GM12874 (cell line): Measurements from ENCODE around the gene ABCA3.

ENCODE experiments used
- TF ChIP-seq, protein P1 (sequence below): IDR thresholded peaks from 2 replicates; pipeline ENCODE4 v1.5.1; 2011; ENCODE audit warnings: low read depth, mild to moderate bottlenecking, control low read depth, low read length, moderate library complexity; ENCODE audit not compliant: insufficient read depth

ABCA3 gene

DNA sequence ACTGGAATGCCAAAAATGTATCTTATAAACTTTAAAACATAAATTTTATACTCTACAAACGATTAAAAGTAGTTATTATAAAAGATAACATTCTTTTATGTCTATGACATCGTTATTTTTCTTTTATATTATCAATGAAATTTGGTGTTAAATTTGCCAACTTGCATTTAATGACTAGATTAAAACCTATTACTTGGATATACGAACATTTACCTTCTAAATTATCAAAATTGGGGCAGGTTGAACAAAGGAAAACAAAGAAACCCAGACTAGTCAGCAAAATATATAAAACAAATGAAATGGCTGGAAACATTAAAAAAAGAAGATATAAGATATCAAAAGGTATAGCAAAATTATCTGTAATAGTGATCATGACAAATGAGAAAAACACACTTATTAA, 34.1 kb upstream of the ABCA3 start:
- TF ChIP-seq, protein P1, sequence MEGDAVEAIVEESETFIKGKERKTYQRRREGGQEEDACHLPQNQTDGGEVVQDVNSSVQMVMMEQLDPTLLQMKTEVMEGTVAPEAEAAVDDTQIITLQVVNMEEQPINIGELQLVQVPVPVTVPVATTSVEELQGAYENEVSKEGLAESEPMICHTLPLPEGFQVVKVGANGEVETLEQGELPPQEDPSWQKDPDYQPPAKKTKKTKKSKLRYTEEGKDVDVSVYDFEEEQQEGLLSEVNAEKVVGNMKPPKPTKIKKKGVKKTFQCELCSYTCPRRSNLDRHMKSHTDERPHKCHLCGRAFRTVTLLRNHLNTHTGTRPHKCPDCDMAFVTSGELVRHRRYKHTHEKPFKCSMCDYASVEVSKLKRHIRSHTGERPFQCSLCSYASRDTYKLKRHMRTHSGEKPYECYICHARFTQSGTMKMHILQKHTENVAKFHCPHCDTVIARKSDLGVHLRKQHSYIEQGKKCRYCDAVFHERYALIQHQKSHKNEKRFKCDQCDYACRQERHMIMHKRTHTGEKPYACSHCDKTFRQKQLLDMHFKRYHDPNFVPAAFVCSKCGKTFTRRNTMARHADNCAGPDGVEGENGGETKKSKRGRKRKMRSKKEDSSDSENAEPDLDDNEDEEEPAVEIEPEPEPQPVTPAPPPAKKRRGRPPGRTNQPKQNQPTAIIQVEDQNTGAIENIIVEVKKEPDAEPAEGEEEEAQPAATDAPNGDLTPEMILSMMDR, result no peak

DNA sequence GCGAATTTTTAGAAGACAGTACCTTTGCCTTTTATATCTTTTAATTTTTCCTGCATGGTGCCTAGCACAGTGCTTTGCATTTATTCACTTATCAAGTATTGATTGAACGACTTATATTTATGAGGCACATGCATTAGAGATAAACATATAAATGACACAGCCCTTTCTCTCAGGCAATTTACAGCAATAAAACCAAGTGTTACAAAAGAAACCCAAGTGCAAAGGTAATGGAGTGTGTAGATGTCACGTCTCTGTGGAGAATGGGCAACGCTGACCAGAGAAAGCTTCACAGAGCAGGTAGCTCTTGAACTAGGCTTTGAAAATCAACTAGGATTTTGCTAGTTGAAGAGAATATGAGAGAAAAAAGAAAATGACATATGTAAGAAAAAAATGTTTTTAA, 32.6 kb upstream of the ABCA3 start:
- TF ChIP-seq, protein P1, result no peak

DNA sequence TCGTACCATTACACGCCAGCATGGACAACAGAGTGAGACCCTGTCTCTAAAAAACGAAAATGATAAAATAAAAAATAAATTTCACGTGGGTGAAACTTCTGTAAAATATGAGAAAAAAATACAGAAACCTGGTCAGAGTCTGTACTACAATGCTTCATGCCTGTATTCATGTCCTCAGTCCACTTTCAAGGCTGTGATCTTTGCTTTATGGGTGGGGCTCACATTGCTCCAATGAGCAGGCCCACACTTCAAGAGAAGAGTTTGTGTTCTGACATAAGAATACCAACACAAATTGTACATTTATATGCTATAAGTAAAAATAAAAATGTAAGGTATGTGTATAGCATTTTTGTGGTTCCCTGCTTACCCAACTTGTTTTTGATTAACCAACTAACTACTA, 32.2 kb upstream of the ABCA3 start:
- TF ChIP-seq, protein P1, result no peak

DNA sequence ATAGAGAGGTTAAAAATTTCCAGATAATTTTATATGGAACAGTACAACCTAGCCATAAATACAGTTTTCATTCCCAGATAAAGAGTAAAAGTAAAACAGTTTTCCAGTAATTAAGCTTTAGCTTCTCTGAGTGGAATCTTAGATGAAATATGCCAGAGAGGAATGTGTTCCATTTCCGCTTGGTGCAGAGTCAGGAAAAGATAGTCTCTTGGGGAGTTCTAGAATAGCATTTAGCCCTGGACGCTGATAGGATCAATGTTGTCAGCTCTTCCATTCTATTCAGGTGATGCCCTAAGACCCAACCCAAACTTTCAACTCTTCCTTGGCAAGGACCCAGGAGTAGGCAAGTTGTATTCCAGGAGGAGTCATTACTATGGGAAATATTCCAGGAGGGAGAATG, 30.9 kb upstream of the ABCA3 start:
- TF ChIP-seq, protein P1, result no peak

DNA sequence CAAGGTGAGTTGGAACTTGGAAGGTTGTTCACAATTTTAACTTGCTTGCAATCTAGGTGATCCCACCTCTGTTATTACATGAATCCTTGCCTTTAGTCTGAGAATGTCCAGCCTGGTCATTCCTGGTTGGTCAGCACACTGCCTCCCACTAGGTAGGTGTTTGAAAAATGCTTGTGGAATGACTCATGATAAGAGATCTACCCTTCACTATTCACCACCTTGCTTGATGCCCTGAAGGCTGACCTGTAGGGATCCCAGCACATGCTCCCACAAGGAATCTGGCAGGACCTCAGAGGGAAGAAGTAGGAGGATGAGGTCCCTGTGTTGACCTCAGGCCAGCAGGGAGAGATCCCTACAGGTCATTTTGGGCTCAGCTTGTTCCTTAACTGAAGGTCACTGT, 30.2 kb upstream of the ABCA3 start:
- TF ChIP-seq, protein P1, result no peak

DNA sequence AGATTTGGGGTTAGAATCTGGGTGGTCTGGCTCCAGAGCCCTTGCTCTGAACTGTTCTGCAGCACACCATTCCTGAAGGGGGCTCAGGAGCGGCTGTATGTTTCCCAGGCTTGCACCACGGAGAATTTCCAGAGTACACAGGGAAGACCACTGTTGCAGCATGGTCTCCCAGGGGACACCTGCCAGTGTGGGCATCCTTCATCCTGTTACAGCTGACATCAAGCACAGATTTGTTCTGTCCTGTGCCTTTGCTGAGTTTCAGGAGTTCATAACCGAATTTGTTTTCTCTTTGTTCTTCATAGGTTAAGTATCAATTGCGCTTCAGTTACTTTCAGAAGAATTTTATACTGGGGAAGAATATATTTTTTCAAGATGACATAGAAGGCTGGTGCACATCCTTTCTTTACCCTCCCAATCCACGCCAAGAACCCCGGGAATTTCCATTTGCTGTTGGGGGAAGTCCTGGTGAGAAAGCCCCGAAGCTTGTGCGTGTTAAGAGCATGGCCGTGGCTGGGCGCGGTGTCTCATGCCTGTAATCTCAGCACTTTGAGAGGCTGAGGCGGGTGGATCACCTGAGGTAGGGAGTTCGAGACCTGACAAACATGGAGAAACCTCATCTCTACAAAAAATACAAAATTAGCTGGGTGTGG, 26.3 kb upstream of the ABCA3 start:
- TF ChIP-seq, protein P1, result no peak

DNA sequence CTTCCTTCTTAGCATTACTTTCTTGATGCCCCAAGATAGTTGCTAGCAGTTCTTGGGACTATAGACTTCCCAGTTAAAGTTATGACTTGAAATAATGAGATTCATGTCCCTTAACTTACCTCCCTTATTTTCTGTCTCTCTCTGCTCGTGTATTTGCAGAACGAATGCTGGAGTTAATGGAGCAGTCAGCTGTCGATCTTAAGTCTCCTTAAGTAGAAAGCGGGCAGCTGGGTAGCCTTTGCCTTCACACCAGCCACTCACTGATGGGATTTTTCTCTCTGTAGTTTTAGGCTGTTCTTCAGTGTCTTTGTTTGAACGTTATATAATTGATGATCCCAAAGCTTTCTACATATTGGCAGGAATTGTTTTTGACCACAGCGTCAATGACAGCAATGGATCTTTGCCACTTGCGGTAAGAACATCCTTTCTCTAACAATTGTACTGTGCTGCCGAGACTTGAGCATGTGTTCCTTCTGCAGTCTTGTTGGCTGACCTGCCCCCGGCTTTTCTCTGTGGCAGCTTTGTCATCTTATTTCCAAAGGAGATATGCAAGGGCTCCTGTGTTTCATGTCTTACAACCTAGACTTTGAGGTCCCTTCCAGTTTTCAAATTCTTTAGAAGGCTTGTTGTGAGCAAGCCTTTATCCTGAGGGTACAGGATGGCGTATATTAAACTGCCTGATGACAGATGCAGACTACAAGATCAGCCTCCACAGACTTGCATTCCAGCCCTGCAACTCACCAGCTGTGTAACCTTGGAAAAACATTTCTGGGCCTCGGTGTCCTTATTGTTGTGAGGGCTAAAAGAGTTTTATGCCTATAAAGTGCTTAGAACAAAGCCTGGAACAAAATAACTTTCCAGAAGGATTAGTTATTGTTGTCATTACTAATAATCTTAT, 25.1 kb upstream of the ABCA3 start:
- TF ChIP-seq, protein P1, result no peak
